ENCODE results near the gene IFIH1.

The IFIH1 gene

GRCh38 chr2:162308747-162309503 lies 9.6 kb downstream of the IFIH1 start:
- DNase-seq = no peak

DNA sequence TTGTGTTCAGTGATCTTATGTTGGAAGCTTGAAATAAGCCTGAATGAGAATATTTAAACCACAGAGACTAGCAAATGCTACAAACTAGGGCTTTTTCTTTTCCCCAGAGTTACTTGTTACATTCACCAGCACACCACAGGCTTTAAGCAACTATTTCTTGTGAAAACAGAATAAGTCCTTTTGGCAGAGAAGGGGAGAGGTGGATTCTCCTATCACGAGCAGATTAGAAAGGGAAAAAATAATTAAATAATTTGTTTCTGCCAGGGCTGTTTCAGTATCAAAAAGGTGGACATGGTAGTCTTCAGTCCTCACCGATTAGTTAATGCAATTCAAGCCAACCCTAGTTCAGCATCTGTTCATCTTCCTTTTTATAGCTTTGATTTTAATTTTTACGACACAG lies 12.6 kb downstream of the IFIH1 start:
- DNase-seq = no peak

GRCh38 chr2:162301877-162302276 lies 16.6 kb downstream of the IFIH1 start:
- DNase-seq = no peak

GRCh38 chr2:162301151-162301804 lies 17.2 kb downstream of the IFIH1 start:
- DNase-seq = peak in 4 of 6 experiments; percentile 23 to 58 (median 40)

GRCh38 chr2:162300266-162300665 lies 18.2 kb downstream of the IFIH1 start:
- no peak for DNase-seq

DNA sequence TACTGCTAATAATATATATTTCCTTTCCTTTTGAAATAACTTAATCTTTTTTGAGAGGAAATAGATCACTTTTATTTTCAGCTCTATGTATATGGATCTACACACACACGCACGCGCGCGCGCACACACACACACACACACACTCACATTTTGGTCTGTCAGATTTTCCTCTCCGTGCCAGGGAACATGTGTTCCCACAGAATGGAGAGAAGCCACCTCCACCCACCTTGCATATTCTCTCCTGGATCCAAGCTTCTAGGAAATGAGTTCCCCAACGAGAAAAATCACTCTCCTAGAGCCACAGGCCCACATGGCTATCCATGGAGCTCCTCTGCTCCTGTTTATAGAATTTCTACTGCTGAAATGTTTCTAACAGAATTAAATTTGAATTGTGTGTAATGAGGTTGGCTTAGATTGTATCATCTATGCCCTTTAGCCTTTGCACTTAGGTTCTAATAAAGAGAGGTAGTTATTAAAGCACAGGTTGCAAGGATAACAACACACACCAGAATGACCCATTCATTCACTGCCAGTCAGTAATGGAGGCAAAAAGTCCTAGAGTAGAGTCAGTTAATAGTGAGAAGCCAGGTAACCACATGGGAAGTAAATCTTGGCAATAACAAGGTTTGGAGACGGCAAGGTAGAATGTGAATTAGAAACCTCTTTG lies 19.7 kb downstream of the IFIH1 start:
- DNase-seq = no peak

GRCh38 chr2:162297925-162298552 lies 20.4 kb downstream of the IFIH1 start:
- peak in 5 of 6 experiments; percentile 25 to 65 (median 35) for DNase-seq

DNA sequence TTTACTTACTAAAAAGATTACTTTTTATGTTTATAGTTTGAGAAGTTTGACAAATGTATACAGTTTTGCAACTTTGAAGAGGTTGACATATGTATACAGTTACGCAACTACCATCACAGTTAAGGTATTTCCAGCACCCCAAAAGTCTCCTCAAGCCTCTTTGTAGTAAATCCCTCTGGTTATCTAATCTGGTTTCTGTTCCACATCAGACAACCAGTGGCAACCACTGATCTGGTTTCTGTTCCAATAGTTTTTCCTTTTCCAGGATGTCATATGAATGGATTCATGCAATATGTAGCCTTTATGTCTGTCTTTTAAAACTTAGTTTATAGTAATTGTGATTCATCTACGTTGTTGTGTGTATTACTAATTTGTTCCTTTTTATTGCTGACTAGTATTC lies 23.5 kb downstream of the IFIH1 start:
- DNase-seq = no peak

DNA sequence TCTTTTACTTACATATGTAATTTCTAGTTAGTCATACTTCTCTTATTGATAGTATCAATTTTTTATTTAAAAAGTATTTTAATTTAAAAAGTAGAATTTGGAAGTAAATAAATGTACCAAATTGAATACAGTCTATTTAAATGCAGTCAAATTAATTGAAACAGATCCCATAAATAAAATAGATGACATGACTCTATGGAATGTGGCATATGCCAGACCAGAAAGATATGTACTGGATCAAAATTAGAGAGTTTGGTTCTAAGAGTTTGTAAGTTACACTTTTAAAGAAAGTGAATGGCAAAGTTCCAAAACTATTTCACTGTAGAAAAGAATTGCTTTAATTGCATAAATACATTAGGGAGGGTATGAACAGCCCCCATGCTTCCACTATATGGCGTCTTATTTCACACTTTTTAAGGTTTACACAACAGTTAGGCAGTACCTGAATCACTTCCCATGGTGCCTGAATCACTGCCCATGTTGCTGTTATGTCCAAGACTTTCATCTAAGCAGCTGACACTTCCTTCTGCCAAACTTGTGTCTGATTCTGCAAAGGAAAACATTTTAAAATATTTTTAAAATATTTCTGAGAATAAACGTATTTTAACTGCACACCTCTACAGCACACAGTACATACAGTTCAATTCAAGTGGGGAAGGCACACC lies 25.2 kb downstream of the IFIH1 start:
- no peak for DNase-seq

DNA sequence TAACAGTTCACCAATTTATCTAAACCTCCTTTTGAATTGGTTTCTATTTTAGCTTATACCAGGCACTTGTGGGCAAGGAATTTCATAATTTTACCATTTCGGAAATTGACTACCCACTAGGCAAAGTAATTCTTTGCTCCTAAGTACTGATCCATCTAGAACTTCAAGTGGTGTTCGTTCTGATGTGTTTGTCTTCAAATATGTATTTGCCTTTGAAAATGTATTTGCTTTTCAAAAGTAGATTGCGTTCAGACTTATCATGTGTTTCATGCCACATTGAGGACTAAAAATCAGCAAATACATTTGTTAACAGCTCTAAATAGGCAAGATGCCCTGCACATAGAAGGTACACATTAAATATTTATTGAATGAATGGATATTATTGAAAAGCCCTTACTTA lies 26.7 kb downstream of the IFIH1 start:
- DNase-seq = no peak

DNA sequence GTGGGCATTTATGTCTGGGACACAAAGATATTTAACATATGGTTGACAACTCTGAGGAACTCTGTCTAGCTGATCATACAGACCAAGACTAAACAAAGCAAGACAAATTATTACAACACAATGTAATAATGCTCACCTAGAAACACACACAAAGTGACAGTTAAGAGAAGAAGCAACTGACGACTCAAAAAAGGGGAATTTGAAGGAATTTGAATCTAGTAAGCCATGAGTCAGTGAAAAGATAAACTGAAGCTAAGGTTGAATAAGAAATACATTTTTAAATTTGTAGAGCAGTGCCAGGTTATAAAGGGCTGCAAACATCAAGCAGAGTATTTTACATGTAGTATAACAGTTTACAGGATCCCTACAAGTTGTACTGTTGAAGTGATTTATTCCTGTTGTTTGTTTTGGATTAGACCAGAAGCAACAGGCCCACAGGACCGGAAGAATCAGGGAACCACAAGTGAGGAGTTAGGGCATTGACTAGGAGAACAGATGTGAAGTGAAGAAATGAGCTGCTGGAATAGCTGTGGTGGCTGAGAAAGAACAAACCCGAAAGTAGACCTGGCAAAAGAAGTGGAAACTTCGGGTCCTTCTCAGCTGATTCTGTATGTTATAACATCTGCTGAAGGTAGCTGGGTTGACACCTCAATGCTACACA lies 35.6 kb downstream of the IFIH1 start:
- no peak for DNase-seq

DNA sequence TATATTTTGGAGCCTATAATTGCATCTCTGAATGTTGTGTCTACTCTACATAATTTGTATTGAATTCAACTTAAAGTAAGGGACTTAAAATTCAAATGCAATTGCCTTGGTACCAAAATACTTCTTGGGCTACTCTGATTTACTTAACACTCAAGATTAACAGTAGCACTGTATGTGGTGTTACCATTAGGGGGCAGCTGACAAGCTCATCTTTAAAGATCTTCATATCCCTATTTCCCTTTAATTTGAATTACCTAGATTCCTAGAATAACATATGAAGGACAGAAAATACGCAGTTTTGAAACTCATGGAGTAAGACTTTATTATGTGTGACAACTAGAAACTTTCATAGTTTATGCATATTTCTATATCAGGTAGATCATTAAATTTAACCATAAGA lies 37.8 kb downstream of the IFIH1 start:
- no peak for DNase-seq

- DNase-seq = no peak
Measured at GRCh38 chr2:162277381-162277780, 41.1 kb downstream of the IFIH1 start.

GRCh38 chr2:162267996-162268395 lies 50.5 kb downstream of the IFIH1 start:
- DNase-seq = no peak

DNA sequence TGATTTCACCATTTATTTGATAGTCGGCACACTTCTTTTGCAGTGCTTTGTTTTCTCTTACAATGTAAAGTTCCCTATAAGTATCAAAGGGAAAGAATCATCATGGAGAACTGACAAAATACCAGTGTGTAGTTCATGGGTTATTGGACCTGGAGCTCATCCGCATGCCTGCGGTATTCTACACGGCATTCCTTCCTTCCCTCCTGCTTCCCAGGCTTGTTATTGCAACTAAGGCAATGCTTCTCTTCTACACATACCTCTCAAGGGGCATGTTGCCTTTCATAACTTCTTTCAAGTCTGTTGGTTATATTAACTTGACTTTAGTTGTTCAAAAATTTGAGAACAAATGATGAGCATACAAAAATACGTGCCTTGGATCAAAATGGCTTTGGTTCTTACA lies 51.0 kb downstream of the IFIH1 start:
- no peak for DNase-seq

GRCh38 chr2:162266460-162266760 lies 52.1 kb downstream of the IFIH1 start:
- no peak for DNase-seq

GRCh38 chr2:162265666-162266459 lies 52.6 kb downstream of the IFIH1 start:
- DNase-seq = no peak

- no peak for DNase-seq
Measured at GRCh38 chr2:162261032-162261945, 57.2 kb downstream of the IFIH1 start.

GRCh38 chr2:162258686-162259085 lies 59.8 kb downstream of the IFIH1 start:
- DNase-seq = no peak

DNA sequence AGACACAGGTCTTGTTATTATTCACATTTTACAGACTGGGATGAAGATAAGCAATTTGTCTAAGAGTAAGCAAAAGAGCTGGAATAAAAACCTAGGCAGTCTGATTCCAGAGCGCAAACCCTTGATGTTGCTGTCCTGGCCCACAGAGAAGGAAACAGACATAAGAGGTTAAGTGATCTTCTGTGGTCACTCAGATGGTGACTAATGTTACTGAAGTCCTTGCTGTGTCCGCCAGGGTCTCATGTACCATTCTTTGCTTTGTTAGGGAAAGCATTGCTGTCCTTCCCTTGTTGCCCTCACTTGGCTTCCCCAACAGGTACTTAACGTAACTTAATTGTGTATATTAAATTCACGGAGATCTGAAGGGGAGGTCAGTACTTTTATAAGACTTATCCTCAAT lies 60.3 kb downstream of the IFIH1 start:
- DNase-seq = no peak

DNA sequence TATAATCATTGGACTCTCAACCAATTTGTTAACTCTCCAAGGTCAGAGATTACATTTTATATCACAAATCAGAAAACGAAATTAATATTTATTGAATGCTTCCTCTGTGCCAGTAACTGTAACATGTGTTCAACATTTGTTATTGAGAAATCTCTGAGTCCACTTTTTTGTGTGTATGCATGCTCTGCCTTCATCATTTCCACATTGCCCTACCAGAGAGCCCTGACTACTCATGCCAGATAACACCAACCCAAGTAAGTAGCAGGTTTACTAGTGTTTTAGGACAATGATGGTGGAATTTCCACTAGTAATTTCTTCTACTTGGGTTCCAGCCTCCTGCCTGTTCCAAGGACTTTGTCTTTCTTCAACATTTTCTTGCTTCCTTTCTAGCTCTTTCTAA lies 61.1 kb downstream of the IFIH1 start:
- DNase-seq = no peak
